ENCODE data around the gene OR2J1. TPM values are rescaled to one million over a fixed set of nuclear protein-coding genes. Genes with fewer than 3 reads are reported as not detected.

OR2J1 gene
- total and polyA plus RNA-seq, 9 of the 15 experiments (the other 6 are each of a cell fraction or from before 2014, with no cell fraction given): not detected

GRCh38 chr6:29071831-29072723 is 27.2 kb upstream of the OR2J1 start (continued):
- no peak for TF ChIP-seq XRCC3 (IDR thresholded peaks at IDR 0.05)
- TF ChIP-seq XRCC4 (IDR thresholded peaks at IDR 0.05; ENCODE audit: extremely low read depth, insufficient read depth, insufficient read length): no peak
- TF ChIP-seq THAP12 (CRISPR knock-in tag; IDR thresholded peaks at IDR 0.05): no peak
- TF ChIP-seq HLTF (IDR thresholded peaks at IDR 0.05): no peak
- no peak for TF ChIP-seq TRIM25 (IDR thresholded peaks at IDR 0.05; ENCODE audit: borderline replicate concordance)
- no peak for TF ChIP-seq THRA (IDR thresholded peaks at IDR 0.05)
- no peak for TF ChIP-seq ZC3H11A (IDR thresholded peaks at IDR 0.05; ENCODE audit: low read depth, low read length)
- peak; percentile 73 for TF ChIP-seq CREM (IDR thresholded peaks at IDR 0.05; ENCODE audit: low read depth)
- TF ChIP-seq CLOCK (CRISPR knock-in tag; IDR thresholded peaks at IDR 0.05; ENCODE audit: borderline replicate concordance): no peak
- no peak for TF ChIP-seq HMGXB4 (CRISPR knock-in tag; IDR thresholded peaks at IDR 0.05)
- no peak for TF ChIP-seq BHLHE40 (IDR thresholded peaks at IDR 0.05; ENCODE audit: low read length)
- TF ChIP-seq ZEB2 (IDR thresholded peaks at IDR 0.05): no peak
- no peak for TF ChIP-seq FOXA3 (CRISPR knock-in tag; conservative IDR thresholded peaks at IDR 0.05 in 1 of 2, IDR thresholded peaks at IDR 0.05 in 1 of 2)
- TF ChIP-seq RBM25 (IDR thresholded peaks at IDR 0.05; ENCODE audit: low read depth, low read length, severe bottlenecking): no peak
- no peak for TF ChIP-seq CHD1 (IDR thresholded peaks at IDR 0.05; ENCODE audit: low read length)
- no peak for TF ChIP-seq KHSRP (IDR thresholded peaks at IDR 0.05)
- no peak for TF ChIP-seq ZNF717 (CRISPR knock-in tag; IDR thresholded peaks at IDR 0.05)
- TF ChIP-seq PHF20 (IDR thresholded peaks at IDR 0.05; ENCODE audit: partially characterized antibody): no peak
- TF ChIP-seq NCOR1 (IDR thresholded peaks at IDR 0.05): no peak

Measured in K562 (cell line).